HCT116 (cell line): Measurements from ENCODE around the gene NDUFB7. TPM values are rescaled to one million over a fixed set of nuclear protein-coding genes. Genes with fewer than 3 reads are reported as not detected.
A peak's percentile ranks its signal among the peaks of the same experiment; 100 is the strongest.

Experiments used
- ATAC-seq: fragments of 200-7000 bp; cut with Tn5 transposase; 2 replicates; pipeline ENCODE4 v1.9.1; 2020; ENCODE audit warnings: mild to moderate bottlenecking, moderate library complexity
- BruUV-seq: library from RNA; stranded (reverse); fragments of 400-500 nt; replicated peaks from 2 replicates; lab custom pipeline; 2021; lab: Mats Ljungman, UMichigan
- CTCF ChIA-PET: fragments of 300-600 bp; sonication (Branson Sonifier 250); formaldehyde crosslinking; loops from one replicate; lab custom pipeline; 2021; ENCODE audit warnings: antibody characterized with exemption; lab: Charles Lee
- POLR2A ChIA-PET: fragments of 300-600, 350-600 bp; sonication (Branson Sonifier 250); formaldehyde crosslinking; loops from one replicate; lab custom pipeline; 2021; ENCODE audit warnings: antibody characterized with exemption; lab: Charles Lee
- RAD21 ChIA-PET, 2 experiments: fragments of 300-600 bp; sonication (Branson Sonifier 250); formaldehyde crosslinking; loops; one replicate each; lab custom pipeline; 2023; ENCODE audit warnings: low total read pairs in 2 of 2; ENCODE audit not compliant: uncharacterized antibody in 2 of 2, unreplicated experiment in 2 of 2, low non-redundant PET in 1 of 2; lab: Charles Lee
- DNase-seq: peaks from one replicate; pipeline ENCODE4 v3.0.0-alpha.2; 2010; ENCODE audit warnings: low read depth, low spot score
- H2AFZ ChIP-seq: fragments of 200-600 bp; shearing (Covaris generic), sonication (generic); 2 replicates; pipeline ENCODE4 v1.6.1; 2017; ENCODE audit warnings: low read depth, mixed run types, mixed read lengths, antibody characterized with exemption, low read length; ENCODE audit not compliant: poor library complexity, severe bottlenecking
- H3K27ac ChIP-seq: 2 replicates; pipeline ENCODE4 v1.5.1; 2012; ENCODE audit warnings: low read depth, low read length
- H3K27me3 ChIP-seq: fragments of 200-600 bp; sonication (generic); 2 replicates; pipeline ENCODE4 v1.6.1; 2016; ENCODE audit warnings: mixed run types, low read length, mixed read lengths; ENCODE audit not compliant: insufficient read depth
- H3K36me3 ChIP-seq, 2 experiments: fragments of 200-500 bp in 1 of 2; fragments of 200-600 bp in 1 of 2; sonication (Bioruptor generic) in 1 of 2; sonication (generic) in 1 of 2; 2 replicates each; pipeline versions ENCODE4 v1.5.1 to v1.6.1; 2014 to 2016; ENCODE audit warnings: low read length in 2 of 2, inconsistent platforms in 1 of 2, mixed read lengths in 1 of 2, mixed run types in 1 of 2; ENCODE audit not compliant: insufficient read depth in 2 of 2, control insufficient read depth in 1 of 2
- H3K4me1 ChIP-seq, 2 experiments: fragments of 200-600 bp in 1 of 2; sonication (generic) in 1 of 2; 2 replicates each; pipeline versions ENCODE4 v1.5.1 to v1.6.1; 2012 to 2017; ENCODE audit warnings: low read length in 2 of 2, inconsistent platforms in 1 of 2, mild to moderate bottlenecking in 1 of 2, mixed read lengths in 1 of 2, mixed run types in 1 of 2, moderate library complexity in 1 of 2; ENCODE audit not compliant: insufficient read depth in 2 of 2, control insufficient read depth in 1 of 2
- H3K4me2 ChIP-seq: fragments of 200-600 bp; sonication (generic); 2 replicates; pipeline ENCODE4 v1.6.1; 2017; ENCODE audit warnings: mixed run types, low read length, mixed read lengths
- H3K4me3 ChIP-seq, 2 experiments: fragments of 200-600 bp in 1 of 2; sonication (generic) in 1 of 2; replicated peaks in 1 of 2; 2 replicates each; pipeline ENCODE4 v1.5.1; 2011 to 2016; ENCODE audit warnings: low read length in 2 of 2, control low read depth in 1 of 2, low read depth in 1 of 2, mild to moderate bottlenecking in 1 of 2, mixed read lengths in 1 of 2, mixed run types in 1 of 2
- H3K79me2 ChIP-seq: fragments of 200-600 bp; sonication (generic); 2 replicates; pipeline ENCODE4 v1.6.1; 2017; ENCODE audit warnings: mild to moderate bottlenecking, mixed run types, low read length, moderate library complexity, mixed read lengths; ENCODE audit not compliant: insufficient read depth
- H3K9ac ChIP-seq: fragments of 200-600 bp; sonication (generic); 2 replicates; pipeline ENCODE4 v1.6.1; 2016; ENCODE audit warnings: low read length, mixed read lengths
- H3K9me2 ChIP-seq: fragments of 200-600 bp; sonication (generic), shearing (Covaris generic); 2 replicates; pipeline ENCODE4 v1.6.1; 2017; ENCODE audit warnings: mixed run types, mild to moderate bottlenecking, moderate library complexity; ENCODE audit not compliant: insufficient read depth
- H3K9me3 ChIP-seq, 2 experiments: fragments of 200-500 bp in 1 of 2; fragments of 200-600 bp in 1 of 2; sonication (Bioruptor generic) in 1 of 2; sonication (generic) in 1 of 2; 2 replicates each; pipeline ENCODE4 v1.6.1; 2014 to 2017; ENCODE audit warnings: low read length in 2 of 2, mixed read lengths in 2 of 2, inconsistent platforms in 1 of 2, low read depth in 1 of 2, mild to moderate bottlenecking in 1 of 2, mixed run types in 1 of 2, moderate library complexity in 1 of 2; ENCODE audit not compliant: control insufficient read depth in 1 of 2, insufficient read depth in 1 of 2
- H4K20me1 ChIP-seq: fragments of 200-600 bp; sonication (generic), shearing (Covaris generic); 2 replicates; pipeline ENCODE4 v1.6.1; 2017; ENCODE audit warnings: mixed run types, mild to moderate bottlenecking, moderate library complexity; ENCODE audit not compliant: insufficient read depth
- CBX3 ChIP-seq: IDR thresholded peaks from 2 replicates; pipeline ENCODE4 v1.6.1; 2012; ENCODE audit warnings: low read depth
- CEBPB ChIP-seq: IDR thresholded peaks from 2 replicates; pipeline ENCODE4 v1.6.1; 2012; ENCODE audit warnings: low read depth
- CTCF ChIP-seq, 3 experiments: fragments of 200-600 bp in 1 of 3; sonication (generic) in 1 of 3; IDR thresholded peaks in 2 of 3; conservative IDR thresholded peaks in 1 of 3; 2 replicates each; pipeline ENCODE4 v1.5.1; 2012 to 2017; ENCODE audit warnings: low read depth in 2 of 3, low read length in 2 of 3, antibody characterized with exemption in 1 of 3, borderline replicate concordance in 1 of 3, control low read depth in 1 of 3, mild to moderate bottlenecking in 1 of 3, mixed read lengths in 1 of 3, mixed run types in 1 of 3, moderate library complexity in 1 of 3; ENCODE audit not compliant: insufficient read depth in 1 of 3
- EZH2 ChIP-seq: fragments of 200-600 bp; sonication (generic); IDR thresholded peaks from 2 replicates; pipeline ENCODE4 v1.6.1; 2017; ENCODE audit warnings: antibody characterized with exemption, mixed run types
- EZH2phosphoT487 ChIP-seq: fragments of 200-600 bp; IDR thresholded peaks from 2 replicates; pipeline ENCODE4 v1.6.1; 2018; ENCODE audit warnings: antibody characterized with exemption, borderline replicate concordance
- FOSL1 ChIP-seq: IDR thresholded peaks from 2 replicates; pipeline ENCODE4 v1.6.1; 2012; ENCODE audit warnings: low read depth
- POLR2A ChIP-seq: IDR thresholded peaks from 2 replicates; pipeline ENCODE4 v1.7.0; 2011; ENCODE audit warnings: borderline replicate concordance; ENCODE audit not compliant: insufficient read depth, insufficient read length; ENCODE audit errors: extremely low read depth
- POLR2AphosphoS5 ChIP-seq: IDR thresholded peaks from 2 replicates; pipeline ENCODE4 v1.6.1; 2011; ENCODE audit warnings: mild to moderate bottlenecking, low read depth, low read length, moderate library complexity
- RAD21 ChIP-seq: IDR thresholded peaks from 2 replicates; pipeline ENCODE4 v1.6.1; 2012; ENCODE audit warnings: low read depth, mild to moderate bottlenecking
- REST ChIP-seq: IDR thresholded peaks from 2 replicates; pipeline ENCODE4 v1.6.1; 2012; ENCODE audit warnings: low read depth
- SIN3A ChIP-seq: IDR thresholded peaks from 2 replicates; pipeline ENCODE4 v1.6.1; 2012; ENCODE audit warnings: low read depth
- SRF ChIP-seq: IDR thresholded peaks from 2 replicates; pipeline ENCODE4 v1.6.1; 2012; ENCODE audit warnings: low read depth
- YY1 ChIP-seq: IDR thresholded peaks from 2 replicates; pipeline ENCODE4 v1.6.1; 2011; ENCODE audit warnings: low read length, low read depth, moderate library complexity, mild to moderate bottlenecking; ENCODE audit not compliant: insufficient replicate concordance; ENCODE audit errors: extremely low read depth
- ZFX ChIP-seq: fragments of 450-650 bp; IDR thresholded peaks from 2 replicates; pipeline ENCODE4 v1.6.1; 2017
- ZNF274 ChIP-seq: fragments of 200-500 bp; sonication (Bioruptor generic); IDR thresholded peaks from 2 replicates; pipeline ENCODE4 v1.6.1; 2014; ENCODE audit warnings: mild to moderate bottlenecking, low read depth, low read length, inconsistent platforms
- intact Hi-C: fragments of 100-400 bp; cut with micrococcal nuclease; formaldehyde crosslinking; loops from 2 replicates; pipeline ENCODE4 v1.10.0; 2022
- total RNA-seq: library from RNA; stranded (reverse); gene quantifications from one replicate; pipeline ENCODE4 v1.2.1, GENCODE V29; 2021; ENCODE audit not compliant: unreplicated experiment
- TF ChIP-seq, protein P1 (sequence below): IDR thresholded peaks from 2 replicates; pipeline ENCODE4 v1.6.1; 2012

The NDUFB7 gene
- total RNA-seq, 1 experiment from 2014 or later: 167 TPM

GRCh38 chr19:14563989-14564651 is 7.7 kb downstream of the NDUFB7 start:
- no peaks in the 10 kb centered on the region for H3K9me2 ChIP-seq
- ChIA-PET RAD21 (no interaction called here), POLR2A (no interaction called here), CTCF (no interaction called here)
- H3K4me1 ChIP-seq: peaks cover 7 to 19% of the 10 kb centered on the region in 2 experiments; a peak in 3 of 4 replicates
- no peak overlapping the region for H3K4me3 ChIP-seq
- DNase-seq (peak; percentile 68), ATAC-seq (peak; percentile 82)
- peaks cover 54% of the 10 kb centered on the region for H3K79me2 ChIP-seq
- no peaks in the 10 kb centered on the region for H3K9me3 ChIP-seq
- no peak overlapping the region; the same call in 1 of the 2 replicates for H3K4me2 ChIP-seq
- BruUV-seq: no TSS peak
- H3K27me3 ChIP-seq: no peaks in the 10 kb centered on the region
- no peak overlapping the region for H3K9ac ChIP-seq
- peaks cover 0 to 4% of the 10 kb centered on the region in 2 experiments; a peak in 2 of 4 replicates for H3K36me3 ChIP-seq
- no peak overlapping the region for H2AFZ ChIP-seq
- intact Hi-C loops: no loop called here
- peak overlapping the region; percentile 37; the same call in 1 of the 2 replicates for H3K27ac ChIP-seq
- no peaks in the 10 kb centered on the region for H4K20me1 ChIP-seq
- TF ChIP-seq CBX3 (no peak), REST (no peak), ZFX (no peak), EZH2phosphoT487 (no peak), YY1 (no peak), ZNF274 (no peak), SRF (no peak), CTCF (IDR thresholded peaks at IDR 0.05 in 2 of 3, conservative IDR thresholded peaks at IDR 0.05 in 1 of 3; ENCODE audit: borderline replicate concordance in 1 of 3, insufficient read depth in 1 of 3, low read depth in 2 of 3, low read length in 2 of 3) (no peak), EZH2 (no peak), FOSL1 (no peak), CEBPB (no peak), RAD21 (no peak), SIN3A (no peak), POLR2A (no peak), POLR2AphosphoS5 (no peak)
- TF ChIP-seq, protein P1, sequence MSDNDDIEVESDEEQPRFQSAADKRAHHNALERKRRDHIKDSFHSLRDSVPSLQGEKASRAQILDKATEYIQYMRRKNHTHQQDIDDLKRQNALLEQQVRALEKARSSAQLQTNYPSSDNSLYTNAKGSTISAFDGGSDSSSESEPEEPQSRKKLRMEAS: no peak
